ENCODE measurements around the gene MMP11.

MMP11 gene

GRCh38 chr22:23832226-23833016 is 59.8 kb downstream of the MMP11 start:
- DNase-seq, result no peak

GRCh38 chr22:23833017-23833751 is 60.5 kb downstream of the MMP11 start:
- DNase-seq, result no peak
